Liver (tissue), 9 donors: ENCODE data around the gene B4GALNT2. TPM values are rescaled to one million over a fixed set of nuclear protein-coding genes. Genes with fewer than 3 reads are reported as not detected.

Experiments
- DNase-seq: peaks from one replicate; pipeline ENCODE4 v3.0.0-alpha.2; 2017; ENCODE audit warnings: low spot score
- H3K27ac ChIP-seq, 2 donors: one replicate each; pipeline ENCODE4 v1.7.0; 2013; ENCODE audit warnings: inconsistent platforms in 2 of 2, low read length in 2 of 2, control low read depth in 1 of 2, low read depth in 1 of 2, mild to moderate bottlenecking in 1 of 2
- H3K27me3 ChIP-seq, 4 donors: one replicate each; pipeline versions ENCODE4 v1.6.1 to v1.7.0; 2013; ENCODE audit warnings: low read length in 3 of 4, inconsistent platforms in 1 of 4, mild to moderate bottlenecking in 1 of 4, moderate library complexity in 1 of 4; ENCODE audit not compliant: control insufficient read depth in 4 of 4, insufficient read depth in 4 of 4
- H3K36me3 ChIP-seq, 4 donors: one replicate each; pipeline versions ENCODE4 v1.6.1 to v1.7.0; 2013; ENCODE audit warnings: low read length in 3 of 4, mild to moderate bottlenecking in 3 of 4, low read depth in 1 of 4, moderate library complexity in 1 of 4; ENCODE audit not compliant: control insufficient read depth in 4 of 4, insufficient read depth in 3 of 4
- H3K4me1 ChIP-seq, 4 donors: one replicate each; pipeline versions ENCODE4 v1.6.1 to v1.7.0; 2013; ENCODE audit warnings: low read length in 3 of 4, mild to moderate bottlenecking in 3 of 4, moderate library complexity in 1 of 4; ENCODE audit not compliant: control insufficient read depth in 4 of 4, insufficient read depth in 4 of 4
- H3K4me3 ChIP-seq, 3 donors: one replicate each; pipeline versions ENCODE4 v1.6.1 to v1.7.0; 2013; ENCODE audit warnings: low read length in 3 of 3, control low read depth in 1 of 3, low read depth in 1 of 3, mild to moderate bottlenecking in 1 of 3
- H3K9ac ChIP-seq, 2 donors: one replicate each; pipeline ENCODE4 v1.7.0; 2013; ENCODE audit warnings: low read length in 2 of 2, mild to moderate bottlenecking in 2 of 2, moderate library complexity in 2 of 2, control low read depth in 1 of 2, low read depth in 1 of 2
- H3K9me3 ChIP-seq, 4 donors: one replicate each; pipeline versions ENCODE4 v1.6.1 to v1.7.0; 2013; ENCODE audit warnings: low read length in 3 of 4; ENCODE audit not compliant: control insufficient read depth in 4 of 4
- EGR1 ChIP-seq, 2 donors: IDR thresholded peaks; 2 replicates each; pipeline ENCODE4 v1.6.1; 2016 to 2018; ENCODE audit warnings: antibody characterized with exemption in 2 of 2, low read depth in 2 of 2
- GABPA ChIP-seq, 2 donors: IDR thresholded peaks in 1 of 2; conservative IDR thresholded peaks in 1 of 2; 2 replicates each; pipeline ENCODE4 v1.6.1; 2016; ENCODE audit warnings: antibody characterized with exemption in 2 of 2, mild to moderate bottlenecking in 1 of 2, moderate library complexity in 1 of 2
- HNF4A ChIP-seq, 2 donors: conservative IDR thresholded peaks; 2 replicates each; pipeline ENCODE4 v1.6.1; 2016; ENCODE audit warnings: antibody characterized with exemption in 2 of 2, mild to moderate bottlenecking in 2 of 2
- NR2F2 ChIP-seq: IDR thresholded peaks from 2 replicates; pipeline ENCODE4 v1.6.1; 2016; ENCODE audit warnings: antibody characterized with exemption
- RAD21 ChIP-seq, 2 donors: IDR thresholded peaks; 2 replicates each; pipeline ENCODE4 v1.6.1; 2016; ENCODE audit warnings: antibody characterized with exemption in 2 of 2, mild to moderate bottlenecking in 2 of 2
- RXRA ChIP-seq, 2 donors: IDR thresholded peaks; 2 replicates each; pipeline ENCODE4 v1.6.1; 2017 to 2018; ENCODE audit warnings: antibody characterized with exemption in 2 of 2, mild to moderate bottlenecking in 1 of 2
- SP1 ChIP-seq: IDR thresholded peaks from 2 replicates; pipeline ENCODE4 v1.6.1; 2018; ENCODE audit warnings: antibody characterized with exemption, mild to moderate bottlenecking
- TAF1 ChIP-seq: conservative IDR thresholded peaks from 2 replicates; pipeline ENCODE4 v1.6.1; 2016; ENCODE audit warnings: antibody characterized with exemption, mild to moderate bottlenecking
- ZBTB33 ChIP-seq: IDR thresholded peaks from 2 replicates; pipeline ENCODE4 v1.6.1; 2016; ENCODE audit warnings: antibody characterized with exemption
- WGBS: extraction: QIAGEN DNeasy Blood & Tissue Kit; methylation state at CpG from one replicate; pipeline ENCODE4 v1.1.7; 2013; 5-methylcytosine and 5-hydroxymethylcytosine counted together
- polyA plus RNA-seq, 2 donors: library from polyadenylated mRNA; stranded (reverse) in 1 of 2; unstranded in 1 of 2; fragments of 200-250 nt in 1 of 2; fragments of >200 nt in 1 of 2; fragmentation: Nextera tagmentation in 1 of 2; extraction: Ambion mirVana in 1 of 2; gene quantifications; one replicate each; pipeline versions ENCODE4 v1.2.1 to v1.2.3, GENCODE V29; 2013 to 2015
- total RNA-seq, 2 donors: library from RNA; depleted of rRNA; stranded (reverse); fragments of >200 nt; gene quantifications; one replicate each; pipeline ENCODE4 v1.2.3, GENCODE V29; 2014
- TF ChIP-seq, protein P1 (sequence below): IDR thresholded peaks from 2 replicates; pipeline ENCODE4 v1.6.1; 2016; ENCODE audit warnings: antibody characterized with exemption
- TF ChIP-seq, protein P2 (sequence below): IDR thresholded peaks from 2 replicates; pipeline ENCODE4 v1.6.1; 2016; ENCODE audit warnings: antibody characterized with exemption
- TF ChIP-seq, protein P3 (sequence below): IDR thresholded peaks from 2 replicates; pipeline ENCODE4 v1.6.1; 2016; ENCODE audit warnings: antibody characterized with exemption, mild to moderate bottlenecking
- donor health status: healthy.
- donor health status: healthy.
- donor health status: healthy.
- donor health status: healthy.
- donor health status: healthy.

Gene B4GALNT2
- total and polyA plus RNA-seq, 4 donors: not detected

DNA sequence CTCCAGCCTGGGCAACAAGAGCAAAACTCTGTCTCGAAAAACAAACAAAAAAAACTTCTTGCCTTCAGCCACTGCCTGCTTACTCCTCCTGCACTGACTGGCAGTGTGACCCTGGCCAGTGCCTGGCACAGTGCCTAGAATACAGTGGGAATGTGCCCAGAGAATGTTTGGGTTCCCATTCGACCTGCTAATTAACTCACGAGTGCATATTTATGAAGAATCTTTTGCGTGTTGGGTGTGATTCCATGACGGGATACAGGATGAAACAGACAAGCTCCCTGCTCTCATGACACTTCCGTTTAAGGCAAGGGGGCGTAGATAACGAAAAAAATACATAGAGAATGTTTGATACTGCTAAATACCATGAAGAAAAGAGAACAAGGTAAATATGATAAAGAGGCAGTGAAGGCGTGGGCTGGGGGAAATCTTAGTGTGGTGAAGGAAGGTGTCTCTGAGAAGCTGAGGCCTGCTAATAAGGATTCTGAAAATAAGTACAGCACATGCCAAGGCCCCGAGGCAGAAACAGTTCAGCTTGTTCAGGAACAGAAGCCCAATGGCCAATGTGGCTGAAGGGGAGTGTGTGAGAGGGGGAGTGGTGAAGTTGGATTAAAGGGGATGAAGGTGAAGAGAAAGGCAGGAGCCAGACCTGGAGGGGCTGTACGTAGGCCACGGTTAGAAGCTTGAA lies 82.2 kb downstream of the B4GALNT2 start (continued):
- TF ChIP-seq ZBTB33 (no peak), TAF1 (no peak), EGR1 (IDR thresholded peaks at IDR 0.05; ENCODE audit: low read depth in 2 of 2) (no peak)
- TF ChIP-seq, protein P1, sequence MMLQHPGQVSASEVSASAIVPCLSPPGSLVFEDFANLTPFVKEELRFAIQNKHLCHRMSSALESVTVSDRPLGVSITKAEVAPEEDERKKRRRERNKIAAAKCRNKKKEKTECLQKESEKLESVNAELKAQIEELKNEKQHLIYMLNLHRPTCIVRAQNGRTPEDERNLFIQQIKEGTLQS: no peak
- TF ChIP-seq, protein P2, sequence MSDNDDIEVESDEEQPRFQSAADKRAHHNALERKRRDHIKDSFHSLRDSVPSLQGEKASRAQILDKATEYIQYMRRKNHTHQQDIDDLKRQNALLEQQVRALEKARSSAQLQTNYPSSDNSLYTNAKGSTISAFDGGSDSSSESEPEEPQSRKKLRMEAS: no peak

DNA sequence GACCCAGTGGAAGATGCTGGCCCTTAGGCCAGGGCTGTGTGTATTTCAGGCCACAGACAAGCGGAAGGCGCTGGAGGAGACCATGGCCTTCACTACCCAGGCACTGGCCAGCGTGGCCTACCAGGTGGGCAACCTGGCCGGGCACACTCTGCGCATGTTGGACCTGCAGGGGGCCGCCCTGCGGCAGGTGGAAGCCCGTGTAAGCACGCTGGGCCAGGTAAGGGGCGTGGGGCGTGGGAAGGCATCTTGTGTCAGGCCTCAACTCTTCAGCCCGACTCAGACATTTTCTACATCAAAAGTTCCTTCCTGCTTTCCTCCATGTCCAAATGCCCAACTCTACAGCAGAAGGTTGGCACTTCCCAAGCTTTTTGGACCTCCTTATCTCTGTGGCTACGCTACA lies 83.9 kb downstream of the B4GALNT2 start:
- H3K27ac ChIP-seq: peak overlapping the region in 1 of 2 donors; percentile 38
- no peak for DNase-seq
- H3K27me3 ChIP-seq: no peaks in the 10 kb centered on the region
- TF ChIP-seq GABPA (IDR thresholded peaks at IDR 0.05 in 1 of 2, conservative IDR thresholded peaks at IDR 0.05 in 1 of 2): no peak
- TF ChIP-seq RAD21 (IDR thresholded peaks at IDR 0.05): no peak
- TF ChIP-seq, protein P3, sequence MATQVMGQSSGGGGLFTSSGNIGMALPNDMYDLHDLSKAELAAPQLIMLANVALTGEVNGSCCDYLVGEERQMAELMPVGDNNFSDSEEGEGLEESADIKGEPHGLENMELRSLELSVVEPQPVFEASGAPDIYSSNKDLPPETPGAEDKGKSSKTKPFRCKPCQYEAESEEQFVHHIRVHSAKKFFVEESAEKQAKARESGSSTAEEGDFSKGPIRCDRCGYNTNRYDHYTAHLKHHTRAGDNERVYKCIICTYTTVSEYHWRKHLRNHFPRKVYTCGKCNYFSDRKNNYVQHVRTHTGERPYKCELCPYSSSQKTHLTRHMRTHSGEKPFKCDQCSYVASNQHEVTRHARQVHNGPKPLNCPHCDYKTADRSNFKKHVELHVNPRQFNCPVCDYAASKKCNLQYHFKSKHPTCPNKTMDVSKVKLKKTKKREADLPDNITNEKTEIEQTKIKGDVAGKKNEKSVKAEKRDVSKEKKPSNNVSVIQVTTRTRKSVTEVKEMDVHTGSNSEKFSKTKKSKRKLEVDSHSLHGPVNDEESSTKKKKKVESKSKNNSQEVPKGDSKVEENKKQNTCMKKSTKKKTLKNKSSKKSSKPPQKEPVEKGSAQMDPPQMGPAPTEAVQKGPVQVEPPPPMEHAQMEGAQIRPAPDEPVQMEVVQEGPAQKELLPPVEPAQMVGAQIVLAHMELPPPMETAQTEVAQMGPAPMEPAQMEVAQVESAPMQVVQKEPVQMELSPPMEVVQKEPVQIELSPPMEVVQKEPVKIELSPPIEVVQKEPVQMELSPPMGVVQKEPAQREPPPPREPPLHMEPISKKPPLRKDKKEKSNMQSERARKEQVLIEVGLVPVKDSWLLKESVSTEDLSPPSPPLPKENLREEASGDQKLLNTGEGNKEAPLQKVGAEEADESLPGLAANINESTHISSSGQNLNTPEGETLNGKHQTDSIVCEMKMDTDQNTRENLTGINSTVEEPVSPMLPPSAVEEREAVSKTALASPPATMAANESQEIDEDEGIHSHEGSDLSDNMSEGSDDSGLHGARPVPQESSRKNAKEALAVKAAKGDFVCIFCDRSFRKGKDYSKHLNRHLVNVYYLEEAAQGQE: no peak
- no peak for TF ChIP-seq EGR1 (IDR thresholded peaks at IDR 0.05; ENCODE audit: low read depth in 2 of 2)
- peaks cover 0 to 12% (median 1%) of the 10 kb centered on the region in 4 donors for H3K4me1 ChIP-seq
- H3K9ac ChIP-seq: no peak overlapping the region
- no peak overlapping the region for H3K4me3 ChIP-seq
- H3K9me3 ChIP-seq: no peaks in the 10 kb centered on the region
- WGBS: 82% methylated on average over 13 of the region's 13 CpGs
- H3K36me3 ChIP-seq: no peaks in the 10 kb centered on the region

DNA sequence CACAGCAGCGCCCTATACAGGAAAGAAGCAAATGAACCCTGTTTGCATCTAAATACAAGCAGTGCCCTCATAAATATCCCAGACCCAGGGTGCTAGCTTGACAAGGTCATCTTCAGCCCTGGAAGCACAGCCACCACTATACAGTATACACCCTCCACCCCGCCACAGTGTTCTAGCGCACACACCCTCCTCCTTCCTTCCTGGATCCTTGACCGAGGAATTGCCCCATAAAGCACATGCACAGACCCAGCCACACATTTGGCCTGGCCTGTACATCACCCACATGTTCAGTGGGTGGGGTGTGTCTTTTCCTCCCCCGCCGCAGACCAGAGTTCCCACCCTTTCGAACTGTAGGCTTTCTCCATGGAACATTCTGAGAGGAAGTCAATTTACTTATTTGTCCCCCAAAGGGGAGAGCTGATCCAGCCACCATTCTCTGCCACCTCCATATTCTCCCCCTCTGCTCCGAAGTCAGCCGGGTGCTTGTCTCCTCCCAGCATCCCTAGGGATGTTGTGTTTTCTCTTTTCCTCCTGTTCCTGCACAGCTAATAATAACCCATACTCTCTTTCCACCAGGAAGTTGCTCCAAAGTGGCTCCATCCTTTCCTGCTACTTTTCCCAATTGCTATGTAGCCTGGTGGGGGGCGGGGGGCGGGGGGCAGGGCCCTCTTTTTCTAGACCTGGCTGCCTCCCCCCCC lies 84.5 kb downstream of the B4GALNT2 start:
- no peaks in the 10 kb centered on the region for H3K27me3 ChIP-seq
- H3K9ac ChIP-seq: no peak overlapping the region
- no peak for TF ChIP-seq TAF1
- peak; percentile 71 for TF ChIP-seq NR2F2
- TF ChIP-seq EGR1 (IDR thresholded peaks at IDR 0.05; ENCODE audit: low read depth in 2 of 2): no peak
- TF ChIP-seq SP1: peak; percentile 21
- peak in 1 of 2 donors; percentile 27 for TF ChIP-seq RXRA (IDR thresholded peaks at IDR 0.05)
- TF ChIP-seq HNF4A (conservative IDR thresholded peaks at IDR 0.05): no peak
- TF ChIP-seq, protein P2: peak; percentile 45
- no peak overlapping the region for H3K4me3 ChIP-seq
- WGBS: 56% methylated on average over 11 of the region's 11 CpGs
- peaks cover 0 to 12% (median 1%) of the 10 kb centered on the region in 4 donors for H3K4me1 ChIP-seq
- peak overlapping the region in 1 of 2 donors; percentile 41 for H3K27ac ChIP-seq
- no peak for DNase-seq
- no peaks in the 10 kb centered on the region for H3K9me3 ChIP-seq
- no peaks in the 10 kb centered on the region for H3K36me3 ChIP-seq
